Smooth muscle cell (in vitro differentiated cells): Measurements from ENCODE around the gene MAD1L1. TPM values are rescaled to one million over a fixed set of nuclear protein-coding genes. Genes with fewer than 3 reads are reported as not detected.

ENCODE experiments used
- DNase-seq: peaks from one replicate; lab custom pipeline; 2025; ENCODE audit not compliant: unreplicated experiment; lab: John Stamatoyannopoulos, UW
- H2AFZ ChIP-seq: fragments of 200-600 bp; sonication (generic); 2 replicates; pipeline ENCODE4 v1.6.0; 2016; ENCODE audit warnings: antibody characterized with exemption, low read depth, mild to moderate bottlenecking
- H3F3A ChIP-seq: fragments of 200-600 bp; sonication (generic); 2 replicates; pipeline ENCODE4 v1.6.0; 2017; ENCODE audit warnings: antibody characterized with exemption, low read depth
- H3K27ac ChIP-seq: fragments of 200-600 bp; sonication (generic); 2 replicates; pipeline ENCODE4 v1.5.1; 2016; ENCODE audit warnings: low read depth, mild to moderate bottlenecking
- H3K27me3 ChIP-seq: fragments of 200-600 bp; sonication (generic); 2 replicates; pipeline ENCODE4 v1.6.1; 2016; ENCODE audit warnings: low read depth, mild to moderate bottlenecking
- H3K36me3 ChIP-seq: fragments of 200-600 bp; sonication (generic); 2 replicates; pipeline ENCODE4 v1.5.1; 2016; ENCODE audit warnings: low read depth
- H3K4me1 ChIP-seq: fragments of 200-600 bp; sonication (generic); 2 replicates; pipeline ENCODE4 v1.5.1; 2016; ENCODE audit warnings: low read depth
- H3K4me2 ChIP-seq: fragments of 200-600 bp; sonication (generic); 2 replicates; pipeline ENCODE4 v1.6.0; 2016; ENCODE audit warnings: mild to moderate bottlenecking
- H3K4me3 ChIP-seq: fragments of 200-600 bp; sonication (generic); 2 replicates; pipeline ENCODE4 v1.5.1; 2016; ENCODE audit warnings: mild to moderate bottlenecking
- H3K79me2 ChIP-seq: fragments of 200-600 bp; sonication (generic); 2 replicates; pipeline ENCODE4 v1.6.0; 2016; ENCODE audit warnings: low read depth, mild to moderate bottlenecking
- H3K9ac ChIP-seq: fragments of 200-600 bp; sonication (generic); 2 replicates; pipeline ENCODE4 v1.6.0; 2016; ENCODE audit warnings: low read depth
- H3K9me3 ChIP-seq: fragments of 200-600 bp; sonication (generic); replicated peaks from 2 replicates; pipeline ENCODE4 v1.5.1; 2016; ENCODE audit warnings: low read depth
- H4K20me1 ChIP-seq: fragments of 200-600 bp; sonication (generic); 2 replicates; pipeline ENCODE4 v1.6.0; 2016; ENCODE audit warnings: low read depth
- WGBS: methylation state at CpG from one replicate; pipeline ENCODE4 v1.1.7; 2016; ENCODE audit warnings: low lambda C conversion rate; 5-methylcytosine and 5-hydroxymethylcytosine counted together
- polyA plus RNA-seq: library from polyadenylated mRNA; unstranded; fragments of >200 nt; fragmentation: Nextera tagmentation; extraction: Ambion mirVana; gene quantifications from 2 replicates; pipeline ENCODE4 v1.2.1, GENCODE V29; 2016
- total RNA-seq: library from RNA; depleted of rRNA; stranded (reverse); fragments of >200 nt; gene quantifications from 2 replicates; pipeline ENCODE4 v1.2.3, GENCODE V29; 2014
- TF ChIP-seq, protein P1 (sequence below): fragments of 200-600 bp; sonication (generic); IDR thresholded peaks from 2 replicates; pipeline ENCODE4 v1.5.1; 2017; ENCODE audit warnings: borderline replicate concordance, mild to moderate bottlenecking, antibody characterized with exemption; ENCODE audit not compliant: insufficient read depth, poor library complexity, severe bottlenecking

Gene MAD1L1
- total and polyA plus RNA-seq, 2 experiments from 2014 or later: 33.4 to 60.7 TPM

DNA sequence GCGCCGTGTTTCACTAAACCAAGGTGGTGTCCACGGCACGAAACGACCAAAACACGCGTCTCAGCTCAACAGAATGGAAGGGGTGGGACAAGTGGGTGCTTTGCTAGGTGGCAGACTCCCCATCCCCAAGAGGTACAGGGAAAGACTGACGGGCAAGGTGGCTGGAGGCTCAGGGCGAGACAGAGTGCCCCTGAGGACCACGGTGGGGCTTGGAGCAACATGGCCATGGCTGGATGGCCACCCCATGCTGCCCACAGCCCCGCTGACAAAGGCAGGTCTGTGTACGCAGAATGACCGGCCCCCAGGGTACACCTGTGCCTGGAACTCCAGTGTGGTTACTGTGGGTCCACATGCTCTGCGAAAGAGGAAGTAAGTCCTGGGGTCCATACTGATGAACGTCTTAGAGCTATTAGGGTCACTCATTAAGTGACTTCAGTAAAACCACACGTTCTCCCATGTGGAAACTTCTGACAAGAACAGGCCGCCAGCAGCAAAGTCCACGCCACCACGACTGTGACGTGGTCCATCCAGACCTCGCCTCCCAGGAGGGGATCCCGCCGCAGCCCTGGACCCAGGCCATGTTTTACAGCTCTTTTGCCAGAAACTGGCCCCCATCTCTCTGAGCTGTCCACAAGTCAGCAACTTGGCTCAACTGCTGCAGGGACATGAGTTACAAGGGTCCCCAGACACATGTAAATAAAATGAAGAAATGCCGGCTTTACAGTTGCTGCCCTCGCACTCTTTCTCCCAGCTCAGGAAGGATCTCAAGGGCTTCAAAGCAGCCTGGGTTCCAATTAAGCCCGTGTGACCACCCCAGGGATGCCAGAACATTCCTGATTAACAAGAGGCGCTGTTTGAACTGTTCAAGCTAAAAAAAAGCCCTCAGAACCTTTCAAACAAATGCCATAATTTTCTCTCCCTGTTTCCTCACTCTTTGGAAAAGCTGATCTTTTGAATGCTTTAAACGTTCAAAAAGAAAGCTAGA is 66.8 kb downstream of the MAD1L1 start:
- Histone ChIP-seq H3K4me2 (no peak overlapping the region), H3K4me3 (no peak overlapping the region), H3K36me3 (no peaks in the 10 kb centered on the region), H3K27ac (no peak overlapping the region), H2AFZ (no peak overlapping the region), H3K9ac (no peak overlapping the region), H4K20me1 (no peaks in the 10 kb centered on the region), H3K79me2 (no peaks in the 10 kb centered on the region), H3K9me3 (no peaks in the 10 kb centered on the region), H3K4me1 (peaks cover 9% of the 10 kb centered on the region), H3F3A (no peaks in the 10 kb centered on the region), H3K27me3 (no peaks in the 10 kb centered on the region)
- 96% methylated on average over 28 of the region's 28 CpGs for WGBS
- no peak for DNase-seq
- TF ChIP-seq, protein P1, sequence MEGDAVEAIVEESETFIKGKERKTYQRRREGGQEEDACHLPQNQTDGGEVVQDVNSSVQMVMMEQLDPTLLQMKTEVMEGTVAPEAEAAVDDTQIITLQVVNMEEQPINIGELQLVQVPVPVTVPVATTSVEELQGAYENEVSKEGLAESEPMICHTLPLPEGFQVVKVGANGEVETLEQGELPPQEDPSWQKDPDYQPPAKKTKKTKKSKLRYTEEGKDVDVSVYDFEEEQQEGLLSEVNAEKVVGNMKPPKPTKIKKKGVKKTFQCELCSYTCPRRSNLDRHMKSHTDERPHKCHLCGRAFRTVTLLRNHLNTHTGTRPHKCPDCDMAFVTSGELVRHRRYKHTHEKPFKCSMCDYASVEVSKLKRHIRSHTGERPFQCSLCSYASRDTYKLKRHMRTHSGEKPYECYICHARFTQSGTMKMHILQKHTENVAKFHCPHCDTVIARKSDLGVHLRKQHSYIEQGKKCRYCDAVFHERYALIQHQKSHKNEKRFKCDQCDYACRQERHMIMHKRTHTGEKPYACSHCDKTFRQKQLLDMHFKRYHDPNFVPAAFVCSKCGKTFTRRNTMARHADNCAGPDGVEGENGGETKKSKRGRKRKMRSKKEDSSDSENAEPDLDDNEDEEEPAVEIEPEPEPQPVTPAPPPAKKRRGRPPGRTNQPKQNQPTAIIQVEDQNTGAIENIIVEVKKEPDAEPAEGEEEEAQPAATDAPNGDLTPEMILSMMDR: no peak

DNA sequence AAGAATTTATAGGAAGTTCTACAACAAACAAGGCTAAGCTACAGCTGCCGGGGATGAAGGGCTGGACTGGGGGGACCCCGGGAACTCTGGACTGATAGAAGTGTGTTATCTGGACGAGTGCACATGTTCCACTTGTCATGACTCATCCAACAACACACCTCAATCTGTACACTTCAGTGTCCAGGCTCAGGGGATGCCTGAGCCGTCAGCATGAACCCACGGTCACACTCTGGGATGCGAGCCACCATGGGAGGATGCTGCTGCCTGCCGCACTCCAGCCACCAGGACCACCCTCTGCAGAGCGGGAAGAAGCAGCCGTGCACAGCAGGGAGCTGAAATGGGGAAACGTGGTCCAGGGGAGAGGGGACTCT is 67.5 kb downstream of the MAD1L1 start:
- Histone ChIP-seq H3K79me2 (no peaks in the 10 kb centered on the region), H3K9ac (no peak overlapping the region), H3K27me3 (no peaks in the 10 kb centered on the region), H3K4me2 (no peak overlapping the region), H3K27ac (no peak overlapping the region), H3K4me3 (no peak overlapping the region), H3K36me3 (no peaks in the 10 kb centered on the region), H3K4me1 (peaks cover 9% of the 10 kb centered on the region), H4K20me1 (peaks cover 6% of the 10 kb centered on the region), H2AFZ (no peak overlapping the region), H3K9me3 (no peaks in the 10 kb centered on the region), H3F3A (no peaks in the 10 kb centered on the region)
- TF ChIP-seq, protein P1: no peak
- no peak for DNase-seq
- 87% methylated on average over 10 of the region's 10 CpGs for WGBS

DNA sequence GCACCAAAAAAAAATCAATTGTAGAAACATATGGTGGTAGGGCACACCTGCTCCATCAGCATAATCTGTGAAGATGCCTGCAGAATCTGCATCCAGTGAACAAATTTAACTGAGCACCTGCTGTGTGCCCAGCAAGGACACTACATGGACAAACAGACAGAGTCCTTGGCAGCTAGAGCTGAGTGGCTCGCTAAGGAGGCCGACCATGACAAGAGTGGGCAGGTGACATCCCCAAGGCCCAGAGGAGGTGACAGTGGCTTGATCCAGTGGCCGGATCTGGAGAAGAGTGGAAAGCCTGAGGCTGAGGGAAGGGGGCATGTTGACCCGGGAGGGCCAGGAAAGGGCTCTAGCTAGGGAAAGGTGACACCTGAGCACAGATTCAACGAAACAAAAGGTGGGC is 68.1 kb downstream of the MAD1L1 start:
- TF ChIP-seq, protein P1: no peak
- H3K27me3 ChIP-seq: no peaks in the 10 kb centered on the region
- H3F3A ChIP-seq: no peaks in the 10 kb centered on the region
- no peaks in the 10 kb centered on the region for H3K36me3 ChIP-seq
- H4K20me1 ChIP-seq: peaks cover 10% of the 10 kb centered on the region
- no peak overlapping the region for H3K4me2 ChIP-seq
- WGBS: 99% methylated on average over 5 of the region's 5 CpGs
- H3K9ac ChIP-seq: no peak overlapping the region
- no peaks in the 10 kb centered on the region for H3K79me2 ChIP-seq
- no peak for DNase-seq
- H3K27ac ChIP-seq: no peak overlapping the region
- no peak overlapping the region for H3K4me3 ChIP-seq
- peaks cover 9% of the 10 kb centered on the region for H3K4me1 ChIP-seq
- H3K9me3 ChIP-seq: no peaks in the 10 kb centered on the region
- H2AFZ ChIP-seq: no peak overlapping the region
